Stimulated activated CD8-positive, alpha-beta memory T cell treated with anti-CD3 and anti-CD28 coated beads, Interleukin-7, amount 100 ng/mL, for 48 hours (primary cell): Measurements from ENCODE around the gene SRSF7.
"Not testable (repeated sequence)": the region's sequence is repeated elsewhere in the genome, so short reads cannot be mapped to it uniquely, and the experiment has no call there.

Experiments
- DNase-seq, 2 donors: peaks; one replicate each; pipeline ENCODE4 v3.0.0-alpha.2; 2020; ENCODE audit warnings: low read depth in 1 of 2; ENCODE audit errors: extremely low read depth in 1 of 2

SRSF7 gene

GRCh38 chr2:38706846-38707345 is 44.3 kb downstream of the SRSF7 start:
- no peak for DNase-seq

DNA sequence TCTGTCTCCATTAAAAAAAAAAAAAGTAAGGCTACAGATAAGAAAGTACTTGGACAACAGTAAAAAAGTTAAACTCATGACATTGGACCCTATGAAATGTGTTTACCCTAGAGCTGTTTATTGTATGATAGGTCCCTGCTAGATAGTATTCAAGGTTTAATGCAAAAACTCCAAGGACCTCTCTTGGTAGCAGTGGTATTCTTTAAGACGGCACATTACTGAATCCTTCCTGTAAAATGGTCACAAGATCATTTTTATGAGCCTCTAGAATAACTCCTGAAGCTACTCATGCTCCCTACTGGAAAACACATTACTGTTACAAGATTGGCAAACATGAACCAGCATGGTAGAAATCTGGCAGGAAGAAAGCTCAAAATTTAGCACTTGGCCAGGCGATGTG is 46.5 kb downstream of the SRSF7 start:
- no peak for DNase-seq

GRCh38 chr2:38703336-38703735 is 47.8 kb downstream of the SRSF7 start:
- not testable (repeated sequence) for DNase-seq

- no peak for DNase-seq
Observed at GRCh38 chr2:38702413-38702812, 48.7 kb downstream of the SRSF7 start.

- no peak for DNase-seq
Observed at GRCh38 chr2:38701542-38701941, 49.6 kb downstream of the SRSF7 start.

GRCh38 chr2:38700881-38701458 is 50.2 kb downstream of the SRSF7 start:
- no peak for DNase-seq

GRCh38 chr2:38700113-38700785 is 50.9 kb downstream of the SRSF7 start:
- no peak for DNase-seq

DNA sequence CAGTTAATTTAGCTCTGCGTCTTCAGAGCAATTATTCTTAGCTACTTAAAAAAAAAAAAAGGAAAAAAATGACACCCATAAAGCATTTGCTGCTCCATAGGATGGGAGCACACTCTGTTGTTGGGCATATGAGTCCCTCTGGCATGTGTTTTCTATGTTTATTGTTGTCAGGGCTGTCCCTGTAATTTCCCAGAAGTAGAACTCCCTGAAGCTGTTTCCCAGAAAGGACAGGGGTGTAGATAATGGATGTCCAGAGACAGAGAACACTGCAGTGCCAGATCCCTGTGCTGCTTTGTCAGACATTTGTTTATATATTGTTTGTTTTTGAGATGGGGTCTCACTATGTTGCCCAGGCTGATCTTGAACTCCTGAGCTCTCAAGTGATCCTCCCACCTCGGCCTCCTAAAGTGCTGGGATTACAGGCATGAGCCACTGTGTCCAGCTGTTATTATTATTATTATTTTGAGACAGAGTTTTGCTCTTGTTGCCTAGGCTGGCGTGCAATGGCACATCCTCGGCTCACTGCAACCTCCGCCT is 52.6 kb downstream of the SRSF7 start:
- no peak for DNase-seq

DNA sequence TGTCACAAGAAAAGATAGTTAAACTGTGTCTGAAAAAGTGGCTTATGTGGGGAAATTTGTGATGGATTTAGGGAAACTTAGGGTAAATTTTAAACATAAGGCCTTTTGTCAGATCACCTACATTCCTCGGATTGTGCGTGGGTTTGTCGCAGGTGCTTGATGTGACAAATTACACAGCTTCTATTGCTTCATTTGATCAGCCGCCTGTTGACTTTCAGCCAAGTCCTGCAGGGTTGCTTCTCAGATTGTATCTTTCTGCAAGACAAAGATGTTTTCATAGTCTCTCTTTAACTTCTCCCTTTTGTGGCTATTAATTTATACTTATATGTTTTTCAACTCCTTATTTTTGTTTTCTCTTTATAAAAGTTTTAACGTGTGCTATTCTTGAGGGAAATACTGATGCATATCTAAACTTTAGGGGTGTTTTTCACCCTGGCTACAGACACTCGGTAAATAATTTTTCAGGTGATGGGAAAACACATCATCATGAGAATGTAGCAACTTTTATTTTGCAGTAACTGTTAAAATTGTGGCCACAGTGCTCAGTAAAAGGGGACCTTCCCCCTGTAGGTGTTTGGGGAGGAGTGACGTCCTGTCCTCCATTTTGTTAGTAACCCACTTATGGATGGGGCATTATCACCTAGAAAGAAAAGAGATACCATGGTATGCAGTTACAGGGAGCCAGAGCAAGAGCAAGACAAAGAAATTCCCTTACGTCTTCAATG is 53.9 kb downstream of the SRSF7 start:
- no peak for DNase-seq
